ENCODE data around the gene LCLAT1.

The LCLAT1 gene

GRCh38 chr2:30422444-30423040, 24.5 kb upstream of the LCLAT1 start:
- no peak for TF ChIP-seq SIN3A (IDR thresholded peaks at IDR 0.05; ENCODE audit: borderline replicate concordance, insufficient read depth, low read length)

GRCh38 chr2:30424231-30424630, 22.8 kb upstream of the LCLAT1 start:
- TF ChIP-seq SIN3A (IDR thresholded peaks at IDR 0.05; ENCODE audit: borderline replicate concordance, insufficient read depth, low read length) (no peak), TAF1 (IDR thresholded peaks at IDR 0.05; ENCODE audit: borderline replicate concordance, insufficient read depth, low read length) (no peak), REST (IDR thresholded peaks at IDR 0.05; ENCODE audit: insufficient read depth in 1 of 2, low read depth in 2 of 2, low read length in 2 of 2) (no peak), FOXP2 (optimal IDR thresholded peaks at IDR 0.05; ENCODE audit: borderline replicate concordance, extremely low read depth, extremely low read length, insufficient read depth) (no peak), POLR2AphosphoS5 (IDR thresholded peaks at IDR 0.05; ENCODE audit: low read depth, low read length) (no peak)

GRCh38 chr2:30425326-30425725, 21.7 kb upstream of the LCLAT1 start:
- TF ChIP-seq REST (IDR thresholded peaks at IDR 0.05; ENCODE audit: insufficient read depth in 1 of 2, low read depth in 2 of 2, low read length in 2 of 2) (no peak), TAF1 (IDR thresholded peaks at IDR 0.05; ENCODE audit: borderline replicate concordance, insufficient read depth, low read length) (no peak), POLR2AphosphoS5 (IDR thresholded peaks at IDR 0.05; ENCODE audit: low read depth, low read length) (no peak), SIN3A (IDR thresholded peaks at IDR 0.05; ENCODE audit: borderline replicate concordance, insufficient read depth, low read length) (no peak), FOXP2 (optimal IDR thresholded peaks at IDR 0.05; ENCODE audit: borderline replicate concordance, extremely low read depth, extremely low read length, insufficient read depth) (no peak)

GRCh38 chr2:30427606-30428347, 19.3 kb upstream of the LCLAT1 start:
- TF ChIP-seq SIN3A (IDR thresholded peaks at IDR 0.05; ENCODE audit: borderline replicate concordance, insufficient read depth, low read length): no peak
- TF ChIP-seq POLR2AphosphoS5 (IDR thresholded peaks at IDR 0.05; ENCODE audit: low read depth, low read length): no peak
- no peak for TF ChIP-seq REST (IDR thresholded peaks at IDR 0.05; ENCODE audit: insufficient read depth in 1 of 2, low read depth in 2 of 2, low read length in 2 of 2)
- no peak for TF ChIP-seq FOXP2 (optimal IDR thresholded peaks at IDR 0.05; ENCODE audit: borderline replicate concordance, extremely low read depth, extremely low read length, insufficient read depth)
- no peak for TF ChIP-seq TAF1 (IDR thresholded peaks at IDR 0.05; ENCODE audit: borderline replicate concordance, insufficient read depth, low read length)

- TF ChIP-seq TAF1 (IDR thresholded peaks at IDR 0.05; ENCODE audit: borderline replicate concordance, insufficient read depth, low read length): no peak
- no peak for TF ChIP-seq REST (IDR thresholded peaks at IDR 0.05; ENCODE audit: insufficient read depth in 1 of 2, low read depth in 2 of 2, low read length in 2 of 2)
- TF ChIP-seq POLR2AphosphoS5 (IDR thresholded peaks at IDR 0.05; ENCODE audit: low read depth, low read length): no peak
- no peak for TF ChIP-seq FOXP2 (optimal IDR thresholded peaks at IDR 0.05; ENCODE audit: borderline replicate concordance, extremely low read depth, extremely low read length, insufficient read depth)
- no peak for TF ChIP-seq SIN3A (IDR thresholded peaks at IDR 0.05; ENCODE audit: borderline replicate concordance, insufficient read depth, low read length)
These were observed 18.7 kb upstream of the LCLAT1 start for GRCh38 chr2:30428348-30428662.
